GM12878 (cell line): ENCODE measurements around the gene RAD51B. TPM values are rescaled to one million over a fixed set of nuclear protein-coding genes. Genes with fewer than 3 reads are reported as not detected.

ENCODE experiments used
- ASH2L ChIP-seq: fragments of 300-600, 200-600 bp; sonication (generic); IDR thresholded peaks from 2 replicates; pipeline ENCODE4 v1.6.1; 2017; ENCODE audit warnings: low read depth, mild to moderate bottlenecking, borderline replicate concordance
- ATF7 ChIP-seq: fragments of 450-650 bp; IDR thresholded peaks from 2 replicates; pipeline ENCODE4 v1.6.1; 2016; ENCODE audit warnings: low read depth, mild to moderate bottlenecking
- BHLHE40 ChIP-seq, 2 experiments: fragments of 450-650 bp in 1 of 2; IDR thresholded peaks; 2 replicates each; pipeline ENCODE4 v1.6.1; 2011 to 2017; ENCODE audit warnings: low read depth in 2 of 2, borderline replicate concordance in 1 of 2, improper control_type of control experiment in 1 of 2, low read length in 1 of 2, mild to moderate bottlenecking in 1 of 2
- CHD1 ChIP-seq: IDR thresholded peaks from 2 replicates; pipeline ENCODE4 v1.6.1; 2012; ENCODE audit warnings: low read depth, low read length, improper control_type of control experiment
- CHD2 ChIP-seq: IDR thresholded peaks from 2 replicates; pipeline ENCODE4 v1.6.1; 2011; ENCODE audit warnings: low read depth, low read length, improper control_type of control experiment, borderline replicate concordance
- DPF2 ChIP-seq: fragments of 450-650 bp; IDR thresholded peaks from 2 replicates; pipeline ENCODE4 v1.6.1; 2017; ENCODE audit warnings: mild to moderate bottlenecking
- HDGF ChIP-seq: fragments of 450-650 bp; IDR thresholded peaks from 2 replicates; pipeline ENCODE4 v1.6.1; 2016; ENCODE audit warnings: antibody characterized with exemption
- MTA2 ChIP-seq: fragments of 450-650 bp; IDR thresholded peaks from 2 replicates; pipeline ENCODE4 v1.6.1; 2016; ENCODE audit warnings: low read depth, mild to moderate bottlenecking, moderate library complexity
- MYB ChIP-seq: fragments of 150-350 bp; IDR thresholded peaks from 2 replicates; pipeline ENCODE4 v1.6.1; 2014; ENCODE audit warnings: mild to moderate bottlenecking, low read depth, low read length, borderline replicate concordance
- NFXL1 ChIP-seq: fragments of 450-650 bp; IDR thresholded peaks from 2 replicates; pipeline ENCODE4 v1.6.1; 2017; ENCODE audit warnings: antibody characterized with exemption, mild to moderate bottlenecking, borderline replicate concordance
- PML ChIP-seq: IDR thresholded peaks from 2 replicates; pipeline ENCODE4 v1.6.1; 2012; ENCODE audit warnings: low read length, inconsistent platforms
- RAD51 ChIP-seq: fragments of 450-650 bp; IDR thresholded peaks from 2 replicates; pipeline ENCODE4 v1.6.1; 2016; ENCODE audit warnings: moderate library complexity, mild to moderate bottlenecking, inconsistent platforms
- RUNX3 ChIP-seq: IDR thresholded peaks from 2 replicates; pipeline ENCODE4 v1.6.1; 2012; ENCODE audit warnings: low read length, inconsistent platforms
- SPI1 ChIP-seq: IDR thresholded peaks from 2 replicates; pipeline ENCODE4 v1.6.1; 2011; ENCODE audit warnings: low read depth, mild to moderate bottlenecking, low read length, moderate library complexity, borderline replicate concordance; ENCODE audit not compliant: insufficient read depth
- WRNIP1 ChIP-seq: IDR thresholded peaks from 2 replicates; pipeline ENCODE4 v1.6.1; 2011; ENCODE audit warnings: low read depth, low read length, improper control_type of control experiment, borderline replicate concordance
- ZNF207 ChIP-seq: fragments of 450-650 bp; IDR thresholded peaks from 2 replicates; pipeline ENCODE4 v1.6.1; 2014; ENCODE audit warnings: antibody characterized with exemption, mild to moderate bottlenecking, borderline replicate concordance
- ZSCAN29 ChIP-seq: fragments of 450-650 bp; IDR thresholded peaks from 2 replicates; pipeline ENCODE4 v1.6.1; 2017; ENCODE audit warnings: mild to moderate bottlenecking, moderate library complexity
- polyA plus RNA-seq, 11 experiments: library from polyadenylated mRNA; depleted of rRNA in 4 of 11; unstranded in 6 of 11; stranded (reverse) in 5 of 11; fragments of >200 nt; fragmentation: Nextera tagmentation in 4 of 11; fragmentation: Illumina TruSeq in 1 of 11; extraction: Ambion mirVana in 4 of 11; extraction: Trizol in 1 of 11; gene quantifications; 1 replicate in 1 of 11; 2 replicates in 10 of 11; pipeline versions ENCODE4 v1.2.1 to v1.2.3, GENCODE V29; 2011 to 2016; ENCODE audit warnings: inconsistent platforms in 2 of 11, missing spikeins in 2 of 11, low read depth in 1 of 11
- total RNA-seq, 4 experiments: library from RNA; depleted of rRNA in 3 of 4; stranded (reverse); fragments of >200 nt in 3 of 4; fragmentation: Illumina TruSeq in 1 of 4; extraction: Trizol in 1 of 4; gene quantifications; 2 replicates each; pipeline versions ENCODE4 v1.2.1 to v1.2.3, GENCODE V29; 2013 to 2021
- TF ChIP-seq, protein P1 (sequence below): fragments of 450-650 bp; conservative IDR thresholded peaks from 2 replicates; pipeline ENCODE4 v1.6.1; 2017; ENCODE audit warnings: mild to moderate bottlenecking, moderate library complexity
- TF ChIP-seq, protein P2 (sequence below): fragments of 450-650 bp; IDR thresholded peaks from 2 replicates; pipeline ENCODE4 v1.6.1; 2017; ENCODE audit warnings: mild to moderate bottlenecking, low read depth, inconsistent platforms; ENCODE audit not compliant: poor library complexity, severe bottlenecking
- TF ChIP-seq, protein P3 (sequence below): fragments of 450-650 bp; IDR thresholded peaks from 2 replicates; pipeline ENCODE4 v1.6.1; 2016; ENCODE audit warnings: mild to moderate bottlenecking
- TF ChIP-seq, protein P4 (sequence below): fragments of 150-350 bp; IDR thresholded peaks from 2 replicates; pipeline ENCODE4 v1.6.1; 2014; ENCODE audit warnings: mild to moderate bottlenecking, low read depth, low read length

Gene RAD51B
- total and polyA plus RNA-seq, 10 of the 15 experiments (the other 5 are each of a cell fraction or from before 2014, with no cell fraction given) = 9.8 to 26.8 (median 21.3) TPM

DNA sequence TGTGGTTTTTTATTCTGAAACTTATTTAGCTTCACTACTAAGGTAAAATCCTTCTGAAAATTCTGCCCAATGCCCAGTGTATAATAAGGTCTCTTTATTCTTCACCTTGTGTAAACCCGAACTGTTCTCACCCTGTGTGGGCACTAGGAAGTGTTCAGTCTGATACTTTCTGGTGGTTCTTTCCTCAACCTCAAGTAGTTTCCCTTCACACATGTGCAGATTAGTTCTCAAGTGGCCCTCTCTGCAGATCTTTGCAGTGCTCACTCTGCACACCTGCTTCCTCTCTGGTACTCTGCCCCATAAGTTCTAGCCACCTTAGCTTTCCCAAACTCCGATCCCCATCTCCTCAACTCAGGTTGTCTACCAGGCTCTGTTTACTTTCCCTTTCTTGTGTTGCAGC lies 61.6 kb downstream of the RAD51B start (continued):
- TF ChIP-seq, protein P1, sequence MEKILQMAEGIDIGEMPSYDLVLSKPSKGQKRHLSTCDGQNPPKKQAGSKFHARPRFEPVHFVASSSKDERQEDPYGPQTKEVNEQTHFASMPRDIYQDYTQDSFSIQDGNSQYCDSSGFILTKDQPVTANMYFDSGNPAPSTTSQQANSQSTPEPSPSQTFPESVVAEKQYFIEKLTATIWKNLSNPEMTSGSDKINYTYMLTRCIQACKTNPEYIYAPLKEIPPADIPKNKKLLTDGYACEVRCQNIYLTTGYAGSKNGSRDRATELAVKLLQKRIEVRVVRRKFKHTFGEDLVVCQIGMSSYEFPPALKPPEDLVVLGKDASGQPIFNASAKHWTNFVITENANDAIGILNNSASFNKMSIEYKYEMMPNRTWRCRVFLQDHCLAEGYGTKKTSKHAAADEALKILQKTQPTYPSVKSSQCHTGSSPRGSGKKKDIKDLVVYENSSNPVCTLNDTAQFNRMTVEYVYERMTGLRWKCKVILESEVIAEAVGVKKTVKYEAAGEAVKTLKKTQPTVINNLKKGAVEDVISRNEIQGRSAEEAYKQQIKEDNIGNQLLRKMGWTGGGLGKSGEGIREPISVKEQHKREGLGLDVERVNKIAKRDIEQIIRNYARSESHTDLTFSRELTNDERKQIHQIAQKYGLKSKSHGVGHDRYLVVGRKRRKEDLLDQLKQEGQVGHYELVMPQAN = no peak
- TF ChIP-seq DPF2 = peak; percentile 65; the same call in 1 of the 2 replicates
- TF ChIP-seq ATF7 = peak; percentile 60
- 0 out of 2 replicates have a peak, but pooled peaks have one; percentile 17 for TF ChIP-seq ZSCAN29
- peak; percentile 36; the same call in 1 of the 2 replicates for TF ChIP-seq CHD2
- TF ChIP-seq MYB = no peak
- TF ChIP-seq NFXL1 = no peak
- no peak for TF ChIP-seq PML
- no peak for TF ChIP-seq CHD1
- TF ChIP-seq BHLHE40 (IDR thresholded peaks at IDR 0.05; ENCODE audit: borderline replicate concordance in 1 of 2, low read depth in 2 of 2, low read length in 1 of 2) = peak; percentile 69; a peak in 2 of 4 replicates
- TF ChIP-seq, protein P2, sequence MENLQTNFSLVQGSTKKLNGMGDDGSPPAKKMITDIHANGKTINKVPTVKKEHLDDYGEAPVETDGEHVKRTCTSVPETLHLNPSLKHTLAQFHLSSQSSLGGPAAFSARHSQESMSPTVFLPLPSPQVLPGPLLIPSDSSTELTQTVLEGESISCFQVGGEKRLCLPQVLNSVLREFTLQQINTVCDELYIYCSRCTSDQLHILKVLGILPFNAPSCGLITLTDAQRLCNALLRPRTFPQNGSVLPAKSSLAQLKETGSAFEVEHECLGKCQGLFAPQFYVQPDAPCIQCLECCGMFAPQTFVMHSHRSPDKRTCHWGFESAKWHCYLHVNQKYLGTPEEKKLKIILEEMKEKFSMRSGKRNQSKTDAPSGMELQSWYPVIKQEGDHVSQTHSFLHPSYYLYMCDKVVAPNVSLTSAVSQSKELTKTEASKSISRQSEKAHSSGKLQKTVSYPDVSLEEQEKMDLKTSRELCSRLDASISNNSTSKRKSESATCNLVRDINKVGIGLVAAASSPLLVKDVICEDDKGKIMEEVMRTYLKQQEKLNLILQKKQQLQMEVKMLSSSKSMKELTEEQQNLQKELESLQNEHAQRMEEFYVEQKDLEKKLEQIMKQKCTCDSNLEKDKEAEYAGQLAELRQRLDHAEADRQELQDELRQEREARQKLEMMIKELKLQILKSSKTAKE = peak; percentile 15
- peak; percentile 65; the same call in 1 of the 2 replicates for TF ChIP-seq RAD51
- TF ChIP-seq, protein P3, sequence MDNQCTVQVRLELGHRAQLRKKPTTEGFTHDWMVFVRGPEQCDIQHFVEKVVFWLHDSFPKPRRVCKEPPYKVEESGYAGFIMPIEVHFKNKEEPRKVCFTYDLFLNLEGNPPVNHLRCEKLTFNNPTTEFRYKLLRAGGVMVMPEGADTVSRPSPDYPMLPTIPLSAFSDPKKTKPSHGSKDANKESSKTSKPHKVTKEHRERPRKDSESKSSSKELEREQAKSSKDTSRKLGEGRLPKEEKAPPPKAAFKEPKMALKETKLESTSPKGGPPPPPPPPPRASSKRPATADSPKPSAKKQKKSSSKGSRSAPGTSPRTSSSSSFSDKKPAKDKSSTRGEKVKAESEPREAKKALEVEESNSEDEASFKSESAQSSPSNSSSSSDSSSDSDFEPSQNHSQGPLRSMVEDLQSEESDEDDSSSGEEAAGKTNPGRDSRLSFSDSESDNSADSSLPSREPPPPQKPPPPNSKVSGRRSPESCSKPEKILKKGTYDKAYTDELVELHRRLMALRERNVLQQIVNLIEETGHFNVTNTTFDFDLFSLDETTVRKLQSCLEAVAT = peak; percentile 43; the same call in 1 of the 2 replicates
- no peak for TF ChIP-seq ASH2L
- peak; percentile 32; the same call in 1 of the 2 replicates for TF ChIP-seq SPI1
- TF ChIP-seq, protein P4, sequence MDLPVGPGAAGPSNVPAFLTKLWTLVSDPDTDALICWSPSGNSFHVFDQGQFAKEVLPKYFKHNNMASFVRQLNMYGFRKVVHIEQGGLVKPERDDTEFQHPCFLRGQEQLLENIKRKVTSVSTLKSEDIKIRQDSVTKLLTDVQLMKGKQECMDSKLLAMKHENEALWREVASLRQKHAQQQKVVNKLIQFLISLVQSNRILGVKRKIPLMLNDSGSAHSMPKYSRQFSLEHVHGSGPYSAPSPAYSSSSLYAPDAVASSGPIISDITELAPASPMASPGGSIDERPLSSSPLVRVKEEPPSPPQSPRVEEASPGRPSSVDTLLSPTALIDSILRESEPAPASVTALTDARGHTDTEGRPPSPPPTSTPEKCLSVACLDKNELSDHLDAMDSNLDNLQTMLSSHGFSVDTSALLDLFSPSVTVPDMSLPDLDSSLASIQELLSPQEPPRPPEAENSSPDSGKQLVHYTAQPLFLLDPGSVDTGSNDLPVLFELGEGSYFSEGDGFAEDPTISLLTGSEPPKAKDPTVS = no peak
- peak; percentile 55; the same call in 1 of the 2 replicates for TF ChIP-seq HDGF
- no peak for TF ChIP-seq WRNIP1
- TF ChIP-seq MTA2 = peak; percentile 78
- peak; percentile 83 for TF ChIP-seq RUNX3
- no peak for TF ChIP-seq ZNF207
